ENCODE measurements around the gene TSPO2.

GRCh38 chr6:41064841-41065240 is 22.6 kb downstream of the TSPO2 start:
- no peak for TF ChIP-seq POLR2AphosphoS5 (IDR thresholded peaks at IDR 0.05; ENCODE audit: low read depth, low read length)
- no peak for TF ChIP-seq ZFX (IDR thresholded peaks at IDR 0.05)
